Testis (tissue), 3 donors: ENCODE results near the gene ZNF681. TPM values are rescaled to one million over a fixed set of nuclear protein-coding genes. Genes with fewer than 3 reads are reported as not detected.
"Not testable (repeated sequence)": the region's sequence is repeated elsewhere in the genome, so short reads cannot be mapped to it uniquely, and the experiment has no call there.

Source experiments
- DNase-seq: peaks from one replicate; pipeline ENCODE4 v3.0.0-alpha.2; 2019
- H3K27ac ChIP-seq, 2 donors: fragments of 200-600 bp; sonication (generic); one replicate each; pipeline ENCODE4 v1.5.1; 2019
- H3K27me3 ChIP-seq: fragments of 200-600 bp; sonication (generic); one replicate; pipeline ENCODE4 v1.5.1; 2019
- H3K36me3 ChIP-seq: fragments of 200-600 bp; sonication (generic); one replicate; pipeline ENCODE4 v1.5.1; 2017; ENCODE audit warnings: low read depth; ENCODE audit errors: missing control alignments
- H3K4me1 ChIP-seq: fragments of 200-600 bp; sonication (generic); one replicate; pipeline ENCODE4 v1.5.1; 2019
- H3K4me3 ChIP-seq, 2 donors: fragments of 200-600 bp; sonication (generic); one replicate each; pipeline ENCODE4 v1.5.1; 2017 to 2019
- H3K9me3 ChIP-seq: fragments of 200-600 bp; sonication (generic); one replicate; pipeline ENCODE4 v1.5.1; 2017
- CTCF ChIP-seq, 3 experiments: fragments of 450-650 bp in 2 of 3; fragments of 200-600 bp in 1 of 3; sonication (generic) in 1 of 3; IDR thresholded peaks; one replicate each; pipeline ENCODE4 v1.5.1; 2016 to 2019; ENCODE audit warnings: antibody characterized with exemption in 3 of 3, mild to moderate bottlenecking in 2 of 3, moderate library complexity in 1 of 3
- POLR2A ChIP-seq: fragments of 450-650 bp; IDR thresholded peaks from one replicate; pipeline ENCODE4 v1.6.1; 2017; ENCODE audit warnings: antibody characterized with exemption, mild to moderate bottlenecking, moderate library complexity
- WGBS, 2 donors: methylation state at CpG; one replicate each; pipeline ENCODE4 v1.1.5; 2018; 5-methylcytosine and 5-hydroxymethylcytosine counted together
- intact Hi-C: fragments of 100-400 bp; cut with DNase I; formaldehyde crosslinking; loops from one replicate; pipeline ENCODE4 v1.15.1; 2023; ENCODE audit warnings: low total_unique reads
- polyA plus RNA-seq: library from polyadenylated mRNA; stranded (reverse); fragments of 350-450 nt; fragmentation: Illumina TruSeq; extraction: RNeasy Lipid Tissue Mini Kit (QIAGEN cat#74804); gene quantifications from one replicate; pipeline ENCODE4 v1.2.3, GENCODE V29; 2014; ENCODE audit warnings: low read depth, low replicate concordance; ENCODE audit not compliant: insufficient read depth
- total RNA-seq, 2 donors: library from RNA; depleted of rRNA; stranded (reverse); fragments of >200 nt; gene quantifications; one replicate each; pipeline ENCODE4 v1.2.3, GENCODE V29; 2016

ZNF681 gene
- total and polyA plus RNA-seq, 3 donors from 2014 or later = 1.1 to 4.5 (median 4.5) TPM

GRCh38 chr19:23699521-23699860, 59.2 kb downstream of the ZNF681 start:
- Histone ChIP-seq H3K36me3 (no peaks in the 10 kb centered on the region), H3K9me3 (no peaks in the 10 kb centered on the region), H3K4me1 (no peaks in the 10 kb centered on the region), H3K27me3 (no peaks in the 10 kb centered on the region), H3K4me3 (no peak overlapping the region), H3K27ac (no peak overlapping the region)
- WGBS, 2 donors = 72 to 77% methylated on average over 2 of the region's 2 CpGs
- intact Hi-C loops = no loop called here
- DNase-seq = no peak
- TF ChIP-seq CTCF (IDR thresholded peaks at IDR 0.05) (no peak), POLR2A (no peak)

- no peak for TF ChIP-seq CTCF (IDR thresholded peaks at IDR 0.05)
- no peak for TF ChIP-seq POLR2A
- no peaks in the 10 kb centered on the region for H3K36me3 ChIP-seq
- intact Hi-C loops = no loop called here
- no peak for DNase-seq
- 62 to 63% methylated on average over 6 of the region's 6 CpGs for WGBS, 2 donors
- no peaks in the 10 kb centered on the region for H3K4me1 ChIP-seq
- no peak overlapping the region for H3K4me3 ChIP-seq
- H3K27me3 ChIP-seq = no peaks in the 10 kb centered on the region
- no peaks in the 10 kb centered on the region for H3K9me3 ChIP-seq
- H3K27ac ChIP-seq = no peak overlapping the region
Observed at GRCh38 chr19:23698711-23699520, 59.8 kb downstream of the ZNF681 start.

GRCh38 chr19:23692937-23693336, 65.8 kb downstream of the ZNF681 start:
- H3K9me3 ChIP-seq, H3K36me3 ChIP-seq, DNase-seq, H3K4me1 ChIP-seq, intact Hi-C loops, H3K27ac ChIP-seq, H3K27me3 ChIP-seq, H3K4me3 ChIP-seq: not testable (repeated sequence)
- 64 to 77% methylated on average over 9 of the region's 9 CpGs for WGBS, 2 donors

Other genes with a start within 250 kb of the ZNF681 start
- gene ZNF675, start 71.7 kb downstream of the ZNF681 start, total RNA-seq = 10 to 100 TPM; 16.7 to 20.0 TPM
- 12.4 TPM for gene ZNF675, start 71.7 kb downstream of the ZNF681 start, polyA plus RNA-seq
- gene ZNF726, start 156.0 kb upstream of the ZNF681 start, total RNA-seq = 10 to 100 TPM in 1 of 2 donors, 1 to 10 TPM in 1; 9.2 to 18.2 TPM
- gene ZNF726, start 156.0 kb upstream of the ZNF681 start, polyA plus RNA-seq = 2.6 TPM